CD4-positive, alpha-beta T cell (primary cell): ENCODE results near the gene IL3. TPM values are rescaled to one million over a fixed set of nuclear protein-coding genes. Genes with fewer than 3 reads are reported as not detected.

Experiments used
- ATAC-seq: fragments of 200-7000 bp; cut with Tn5 transposase; one replicate; pipeline ENCODE4 v1.10.0; 2022; ENCODE audit warnings: mild to moderate bottlenecking; ENCODE audit not compliant: poor library complexity
- CTCF ChIA-PET: fragments of 350-600 bp; sonication (Branson Sonifier 250); formaldehyde crosslinking; loops from one replicate; lab custom pipeline; 2021; ENCODE audit warnings: antibody characterized with exemption, inconsistent platforms; lab: Charles Lee
- POLR2A ChIA-PET: fragments of 350-600 bp; sonication (Branson Sonifier 250); formaldehyde crosslinking; loops from one replicate; lab custom pipeline; 2021; ENCODE audit warnings: antibody characterized with exemption, inconsistent platforms; lab: Charles Lee
- DNase-seq, 14 experiments: peaks; one replicate each; pipeline ENCODE4 v3.0.0-alpha.2; 2013 to 2020; ENCODE audit warnings: mixed read lengths in 2 of 14
- H3K27ac ChIP-seq, 2 donors: one replicate each; pipeline versions ENCODE4 v1.5.1 to v1.7.0; 2013; ENCODE audit warnings: low read length in 2 of 2, low read depth in 1 of 2, mild to moderate bottlenecking in 1 of 2
- H3K27me3 ChIP-seq, 2 experiments: 1 replicate in 1 of 2; 2 replicates in 1 of 2; pipeline versions ENCODE4 v1.6.1 to v1.7.0; 2013; ENCODE audit warnings: low read length in 2 of 2, control low read depth in 1 of 2, mild to moderate bottlenecking in 1 of 2, moderate library complexity in 1 of 2; ENCODE audit not compliant: insufficient read depth in 2 of 2, control insufficient read depth in 1 of 2
- H3K36me3 ChIP-seq: one replicate; pipeline ENCODE4 v1.6.1; 2013; ENCODE audit warnings: low read length, control low read depth; ENCODE audit not compliant: insufficient read depth
- H3K4me1 ChIP-seq: one replicate; pipeline ENCODE4 v1.6.1; 2013; ENCODE audit warnings: low read length, control low read depth; ENCODE audit not compliant: insufficient read depth
- H3K4me3 ChIP-seq: one replicate; pipeline ENCODE4 v1.5.1; 2013; ENCODE audit warnings: mild to moderate bottlenecking, low read length, moderate library complexity
- H3K9me3 ChIP-seq, 2 experiments: 1 replicate in 1 of 2; 2 replicates in 1 of 2; pipeline versions ENCODE4 v1.6.1 to v1.7.0; 2013; ENCODE audit warnings: low read length in 2 of 2, mild to moderate bottlenecking in 2 of 2, control low read depth in 1 of 2, moderate library complexity in 1 of 2; ENCODE audit not compliant: control insufficient read depth in 1 of 2, insufficient read depth in 1 of 2
- H3K27ac Mint-ChIP-seq: one replicate; pipeline ENCODE4 v1.8.0; 2020; ENCODE audit warnings: mixed read lengths
- H3K27me3 Mint-ChIP-seq: one replicate; pipeline ENCODE4 v1.8.0; 2021; ENCODE audit warnings: mixed read lengths
- H3K36me3 Mint-ChIP-seq: one replicate; pipeline ENCODE4 v1.8.0; 2021; ENCODE audit warnings: low read depth, mixed read lengths
- H3K4me1 Mint-ChIP-seq: one replicate; pipeline ENCODE4 v1.8.0; 2021; ENCODE audit warnings: low read depth, mixed read lengths
- H3K4me3 Mint-ChIP-seq: one replicate; pipeline ENCODE4 v1.8.0; 2020; ENCODE audit warnings: mild to moderate bottlenecking, mixed read lengths
- H3K9me3 Mint-ChIP-seq: one replicate; pipeline ENCODE4 v1.8.0; 2020; ENCODE audit warnings: mixed read lengths
- intact Hi-C, 2 experiments: fragments of 100-400 bp; cut with DNase I in 1 of 2; cut with micrococcal nuclease in 1 of 2; formaldehyde crosslinking; loops; one replicate each; pipeline versions ENCODE4 v1.15.1 to v1.9.0; 2023 to 2025; cut with DNase I, micrococcal nuclease
- total RNA-seq, 174 experiments: library from RNA in 2 of 174; stranded (reverse) in 2 of 174; gene quantifications; one replicate each; pipeline ENCODE4 v1.2.3 and lab custom pipeline; 2021 to 2026
- TF ChIP-seq, protein P1 (sequence below): fragments of 200-600 bp; IDR thresholded peaks from one replicate; pipeline ENCODE4 v1.8.0; 2022; ENCODE audit warnings: antibody characterized with exemption, mild to moderate bottlenecking

IL3 gene
- total RNA-seq, 2 experiments from 2014 or later, result not detected

DNA sequence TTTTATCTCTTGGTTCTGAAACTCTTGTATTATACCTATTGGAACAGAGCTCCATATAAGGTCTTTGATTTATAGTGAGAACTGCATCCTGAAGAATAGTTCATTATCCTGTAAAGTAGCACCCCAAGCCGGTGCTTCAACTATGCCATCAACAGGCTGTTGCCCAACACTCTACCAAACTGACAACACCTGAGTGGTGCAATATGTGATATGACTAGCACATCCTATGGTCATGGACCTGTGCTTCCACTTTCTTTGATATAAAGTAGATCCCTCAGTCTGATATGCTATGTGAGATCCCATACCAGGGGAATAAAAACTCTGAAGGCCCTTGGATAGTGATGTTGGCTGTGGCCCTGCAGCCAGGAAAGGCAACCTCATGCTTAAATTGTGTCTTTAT lies 28.9 kb downstream of the IL3 start:
- Histone ChIP-seq H3K27me3 (no peaks in the 10 kb centered on the region), H3K4me1 (peaks cover 24% of the 10 kb centered on the region), H3K9me3 (no peaks in the 10 kb centered on the region), H3K36me3 (no peaks in the 10 kb centered on the region), H3K27ac (no peak overlapping the region), H3K4me3 (no peak overlapping the region)
- ChIA-PET CTCF (no interaction called here), POLR2A (no interaction called here)
- intact Hi-C loops, result no loop called here
- DNase-seq (no peak), ATAC-seq (no peak)
- Mint-ChIP-seq H3K27ac (no peak overlapping the region), H3K27me3 (no peaks in the 10 kb centered on the region), H3K36me3 (no peaks in the 10 kb centered on the region), H3K9me3 (peaks cover 2% of the 10 kb centered on the region), H3K4me3 (no peak overlapping the region), H3K4me1 (peaks cover 11% of the 10 kb centered on the region)
- TF ChIP-seq, protein P1, sequence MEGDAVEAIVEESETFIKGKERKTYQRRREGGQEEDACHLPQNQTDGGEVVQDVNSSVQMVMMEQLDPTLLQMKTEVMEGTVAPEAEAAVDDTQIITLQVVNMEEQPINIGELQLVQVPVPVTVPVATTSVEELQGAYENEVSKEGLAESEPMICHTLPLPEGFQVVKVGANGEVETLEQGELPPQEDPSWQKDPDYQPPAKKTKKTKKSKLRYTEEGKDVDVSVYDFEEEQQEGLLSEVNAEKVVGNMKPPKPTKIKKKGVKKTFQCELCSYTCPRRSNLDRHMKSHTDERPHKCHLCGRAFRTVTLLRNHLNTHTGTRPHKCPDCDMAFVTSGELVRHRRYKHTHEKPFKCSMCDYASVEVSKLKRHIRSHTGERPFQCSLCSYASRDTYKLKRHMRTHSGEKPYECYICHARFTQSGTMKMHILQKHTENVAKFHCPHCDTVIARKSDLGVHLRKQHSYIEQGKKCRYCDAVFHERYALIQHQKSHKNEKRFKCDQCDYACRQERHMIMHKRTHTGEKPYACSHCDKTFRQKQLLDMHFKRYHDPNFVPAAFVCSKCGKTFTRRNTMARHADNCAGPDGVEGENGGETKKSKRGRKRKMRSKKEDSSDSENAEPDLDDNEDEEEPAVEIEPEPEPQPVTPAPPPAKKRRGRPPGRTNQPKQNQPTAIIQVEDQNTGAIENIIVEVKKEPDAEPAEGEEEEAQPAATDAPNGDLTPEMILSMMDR, result no peak

DNA sequence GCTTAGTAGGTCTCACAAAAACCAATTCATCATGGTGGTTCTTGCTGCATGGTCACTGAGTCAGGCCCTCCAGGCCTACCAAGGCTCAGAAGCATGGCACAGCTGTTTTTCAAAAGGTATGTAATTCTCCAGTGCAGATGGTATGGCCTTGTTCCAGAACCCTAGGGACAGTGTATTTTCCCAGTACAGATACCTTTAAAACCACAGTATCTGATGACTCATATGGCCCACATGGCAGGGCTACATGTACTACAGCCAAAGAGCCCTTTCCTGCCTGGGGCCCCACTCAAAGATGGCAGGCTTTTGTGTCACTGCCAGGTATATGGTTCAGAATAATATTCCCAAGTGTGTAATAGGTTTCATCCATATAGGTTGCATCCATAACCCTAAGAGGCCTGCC lies 29.7 kb downstream of the IL3 start:
- ChIA-PET CTCF (no interaction called here), POLR2A (no interaction called here)
- Histone ChIP-seq H3K36me3 (no peaks in the 10 kb centered on the region), H3K9me3 (no peaks in the 10 kb centered on the region), H3K4me3 (no peak overlapping the region), H3K4me1 (peaks cover 28% of the 10 kb centered on the region), H3K27me3 (no peaks in the 10 kb centered on the region), H3K27ac (no peak overlapping the region)
- no peak overlapping the region for H3K4me3 Mint-ChIP-seq
- no peaks in the 10 kb centered on the region for H3K36me3 Mint-ChIP-seq
- intact Hi-C loops, result no loop called here
- ATAC-seq (no peak), DNase-seq (peak in 1 of 14 experiments; percentile 24)
- no peak overlapping the region for H3K27ac Mint-ChIP-seq
- H3K27me3 Mint-ChIP-seq, result no peaks in the 10 kb centered on the region
- peaks cover 11% of the 10 kb centered on the region for H3K4me1 Mint-ChIP-seq
- TF ChIP-seq, protein P1, result no peak
- H3K9me3 Mint-ChIP-seq, result peaks cover 2% of the 10 kb centered on the region

DNA sequence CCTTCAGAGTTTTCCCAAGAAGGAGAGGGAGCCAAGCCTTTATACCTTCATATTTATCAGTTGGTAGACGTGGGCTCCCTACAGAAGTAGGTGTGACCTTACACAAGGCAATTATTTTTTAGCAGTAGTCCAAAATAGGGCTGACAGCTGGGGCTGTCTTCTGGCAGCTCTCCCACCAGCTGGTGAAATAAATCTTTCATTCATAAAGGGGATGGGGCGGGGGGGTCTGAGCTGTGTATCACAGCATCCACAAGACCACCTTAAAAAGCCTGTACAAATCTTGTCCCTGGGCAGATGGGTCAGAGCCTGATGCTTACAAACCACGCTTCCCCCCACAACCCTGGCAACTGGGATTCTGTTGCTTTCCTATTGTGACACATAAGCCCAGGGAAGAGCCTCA lies 32.8 kb downstream of the IL3 start:
- Histone ChIP-seq H3K4me1 (peaks cover 31% of the 10 kb centered on the region), H3K36me3 (no peaks in the 10 kb centered on the region), H3K27me3 (no peaks in the 10 kb centered on the region), H3K9me3 (no peaks in the 10 kb centered on the region), H3K27ac (no peak overlapping the region), H3K4me3 (no peak overlapping the region)
- ChIA-PET CTCF (no interaction called here), POLR2A (interaction anchor here (1.6 kb wide), 1 partner anchor 9 kb away, joined by 6 read pairs; no protein-coding TSS in a partner anchor)
- DNase-seq, result no peak
- Mint-ChIP-seq H3K4me3 (no peak overlapping the region), H3K9me3 (peaks cover 2% of the 10 kb centered on the region), H3K27me3 (no peaks in the 10 kb centered on the region), H3K27ac (no peak overlapping the region), H3K36me3 (no peaks in the 10 kb centered on the region), H3K4me1 (peaks cover 11% of the 10 kb centered on the region)
- TF ChIP-seq, protein P1, result no peak
- intact Hi-C loops, result no loop called here
- no peak for ATAC-seq
